Measurements from ENCODE around the gene SMG5.
"Not testable (repeated sequence)": the region's sequence is repeated elsewhere in the genome, so short reads cannot be mapped to it uniquely, and the experiment has no call there.

Gene SMG5

DNA sequence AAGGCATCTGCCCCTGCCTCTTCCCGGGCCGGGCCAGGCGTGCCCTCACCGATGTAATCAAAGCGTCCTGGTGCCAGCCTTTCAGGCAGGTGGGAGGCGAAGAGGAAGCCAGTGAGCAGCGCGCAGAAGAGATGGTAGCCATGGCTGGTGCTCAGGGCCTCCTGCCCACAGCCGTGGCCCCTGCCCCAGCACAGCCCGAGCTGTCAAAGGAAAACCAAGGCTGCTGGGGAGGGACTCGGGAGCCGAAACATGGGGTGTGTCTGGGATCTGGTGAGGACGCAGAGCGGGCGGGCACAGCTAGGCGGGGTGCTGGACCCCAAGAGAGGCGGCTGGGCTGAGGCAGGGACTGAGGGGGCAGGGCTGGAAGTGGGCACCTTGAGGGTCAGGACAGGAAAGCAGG is 37.9 kb downstream of the SMG5 start:
- no peak for DNase-seq (ENCODE audit: low read depth in 3 of 3)

DNA sequence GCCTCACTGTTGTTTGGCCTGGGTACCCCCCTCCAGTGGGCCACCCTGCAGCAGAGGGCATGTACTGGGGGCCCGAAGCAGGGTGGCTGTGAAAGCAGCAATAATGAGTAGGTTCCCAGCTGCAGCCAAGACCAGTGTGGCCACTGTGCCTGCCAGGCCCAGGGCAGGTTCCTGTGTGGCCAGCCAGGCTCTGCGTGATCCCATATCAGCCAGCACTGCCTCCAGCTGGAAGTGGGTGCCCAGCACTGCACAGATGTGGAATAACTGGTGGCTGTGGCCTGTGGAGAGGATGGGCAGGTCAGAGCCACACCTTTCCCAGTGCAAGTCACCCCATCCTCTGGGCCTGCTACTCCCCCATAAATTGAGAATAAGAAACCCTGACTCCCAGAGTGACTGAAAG is 38.5 kb downstream of the SMG5 start:
- DNase-seq (ENCODE audit: low read depth in 3 of 3) = no peak

DNA sequence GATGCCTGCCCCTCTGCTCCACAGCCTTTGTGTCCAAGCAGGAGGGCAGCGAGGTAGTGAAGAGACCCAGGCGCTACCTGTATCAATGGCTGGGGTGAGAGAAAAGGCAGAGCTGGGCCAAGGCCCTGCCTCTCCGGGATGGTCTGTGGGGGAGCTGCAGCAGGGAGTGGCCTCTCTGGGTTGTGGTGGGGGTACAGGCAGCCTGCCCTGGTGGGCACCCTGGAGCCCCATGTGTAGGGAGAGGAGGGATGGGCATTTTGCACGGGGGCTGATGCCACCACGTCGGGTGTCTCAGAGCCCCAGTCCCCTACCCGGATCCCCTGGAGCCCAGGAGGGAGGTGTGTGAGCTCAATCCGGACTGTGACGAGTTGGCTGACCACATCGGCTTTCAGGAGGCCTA is 39.9 kb downstream of the SMG5 start:
- no peak for DNase-seq (ENCODE audit: low read depth in 3 of 3)

DNA sequence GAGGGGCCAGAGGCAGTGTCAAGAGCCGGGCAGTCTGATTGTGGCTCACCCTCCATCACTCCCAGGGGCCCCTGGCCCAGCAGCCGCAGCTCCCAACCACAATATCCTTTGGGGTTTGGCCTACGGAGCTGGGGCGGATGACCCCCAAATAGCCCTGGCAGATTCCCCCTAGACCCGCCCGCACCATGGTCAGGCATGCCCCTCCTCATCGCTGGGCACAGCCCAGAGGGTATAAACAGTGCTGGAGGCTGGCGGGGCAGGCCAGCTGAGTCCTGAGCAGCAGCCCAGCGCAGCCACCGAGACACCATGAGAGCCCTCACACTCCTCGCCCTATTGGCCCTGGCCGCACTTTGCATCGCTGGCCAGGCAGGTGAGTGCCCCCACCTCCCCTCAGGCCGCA is 40.7 kb downstream of the SMG5 start, which contains the start of gene BGLAP:
Gene BGLAP, plus strand, starts transcription at position 259 of the 400 bp plus-strand sequence. Its CDS starts 48 bp downstream, at position 307.
- no peak for DNase-seq (ENCODE audit: low read depth in 3 of 3)

DNA sequence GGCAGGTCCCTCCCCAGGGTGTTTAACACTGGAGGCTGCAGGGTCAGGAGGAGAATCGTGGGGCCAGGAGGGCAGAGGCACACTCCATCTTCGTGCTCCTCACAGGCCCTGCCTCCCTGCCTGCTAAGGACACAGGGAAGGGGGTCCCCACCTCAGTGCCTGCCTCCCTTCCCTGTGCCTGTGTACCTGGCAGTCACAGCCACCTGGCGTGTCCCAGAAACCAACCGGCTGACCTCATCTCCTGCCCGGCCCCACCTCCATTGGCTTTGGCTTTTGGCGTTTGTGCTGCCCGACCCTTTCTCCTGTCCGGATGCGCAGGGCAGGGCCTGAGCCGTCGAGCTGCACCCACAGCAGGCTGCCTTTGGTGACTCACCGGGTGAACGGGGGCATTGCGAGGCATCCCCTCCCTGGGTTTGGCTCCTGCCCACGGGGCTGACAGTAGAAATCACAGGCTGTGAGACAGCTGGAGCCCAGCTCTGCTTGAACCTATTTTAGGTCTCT is 41.3 kb downstream of the SMG5 start:
- DNase-seq (ENCODE audit: low read depth in 3 of 3) = no peak

DNA sequence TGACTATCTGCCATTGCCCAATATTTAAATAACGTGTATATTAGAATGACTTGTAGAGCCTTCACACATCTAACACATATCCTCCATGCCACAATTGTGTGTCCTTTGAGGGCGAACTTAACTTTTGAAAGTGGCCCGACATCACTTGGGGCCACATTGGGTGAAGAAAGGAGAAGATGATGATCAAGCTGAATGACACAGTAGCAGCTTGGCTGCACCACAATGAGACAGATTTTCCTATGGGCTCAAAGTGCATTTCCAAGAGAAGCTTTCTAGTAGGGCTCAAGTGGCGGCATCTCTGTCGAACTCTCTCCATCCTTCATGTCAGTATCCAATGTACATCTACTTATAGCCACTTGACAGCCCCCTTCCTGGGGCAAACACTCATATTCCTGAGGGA is 44.4 kb downstream of the SMG5 start:
- DNase-seq (ENCODE audit: low read depth in 3 of 3) = no peak

DNA sequence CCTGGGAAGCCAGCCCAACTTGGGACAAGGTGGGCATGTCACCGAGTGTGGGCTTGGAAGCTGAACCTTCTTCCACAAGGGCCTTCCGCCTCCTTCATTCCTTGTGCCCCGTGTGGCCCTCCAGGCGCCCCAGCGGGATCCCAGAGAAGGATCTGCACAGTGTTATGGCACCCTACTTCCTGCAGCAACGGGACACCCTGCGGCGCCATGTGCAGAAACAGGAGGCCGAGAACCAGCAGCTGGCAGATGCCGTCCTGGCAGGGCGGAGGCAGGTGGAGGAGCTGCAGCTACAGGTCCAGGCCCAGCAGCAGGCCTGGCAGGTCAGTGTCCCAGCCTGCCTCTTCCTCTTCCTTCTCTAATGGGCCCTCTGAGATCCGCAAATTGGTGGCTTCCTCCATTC is 46.5 kb downstream of the SMG5 start:
- no peak for DNase-seq (ENCODE audit: low read depth in 3 of 3)

DNA sequence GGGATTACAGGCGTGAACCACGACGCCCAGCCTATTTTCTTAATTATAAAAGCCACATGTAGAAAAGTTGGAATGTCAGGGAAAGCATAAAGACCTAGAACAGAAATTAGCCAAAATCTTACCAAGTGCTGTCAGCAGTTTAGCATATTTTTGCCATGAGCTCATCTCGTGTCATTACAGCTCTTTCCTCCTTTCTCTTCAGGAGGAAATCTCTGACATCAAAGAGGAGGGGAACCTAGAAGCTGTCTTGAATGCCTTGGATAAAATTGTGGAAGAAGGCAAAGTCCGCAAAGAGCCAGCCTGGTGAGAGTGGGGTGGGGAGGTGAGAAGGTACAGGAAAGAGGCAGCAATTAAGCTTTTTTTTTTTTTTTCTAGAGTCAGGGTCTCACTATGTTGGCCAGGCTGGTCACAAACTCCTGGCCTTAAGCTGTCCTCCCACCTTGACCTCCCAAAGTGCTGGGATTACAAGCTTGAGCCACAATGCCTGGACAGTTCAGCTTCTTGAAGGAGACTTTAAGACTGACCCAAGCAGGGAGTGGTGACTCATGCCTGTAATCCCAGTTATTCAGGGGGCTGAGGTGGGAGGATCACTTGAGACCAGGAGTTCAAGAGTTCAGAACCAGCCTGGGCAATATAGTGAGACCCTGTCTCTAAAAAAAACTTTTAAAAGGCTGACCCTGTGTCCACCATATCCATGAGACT is 49.0 kb downstream of the SMG5 start:
- DNase-seq (ENCODE audit: low read depth in 3 of 3) = no peak

DNA sequence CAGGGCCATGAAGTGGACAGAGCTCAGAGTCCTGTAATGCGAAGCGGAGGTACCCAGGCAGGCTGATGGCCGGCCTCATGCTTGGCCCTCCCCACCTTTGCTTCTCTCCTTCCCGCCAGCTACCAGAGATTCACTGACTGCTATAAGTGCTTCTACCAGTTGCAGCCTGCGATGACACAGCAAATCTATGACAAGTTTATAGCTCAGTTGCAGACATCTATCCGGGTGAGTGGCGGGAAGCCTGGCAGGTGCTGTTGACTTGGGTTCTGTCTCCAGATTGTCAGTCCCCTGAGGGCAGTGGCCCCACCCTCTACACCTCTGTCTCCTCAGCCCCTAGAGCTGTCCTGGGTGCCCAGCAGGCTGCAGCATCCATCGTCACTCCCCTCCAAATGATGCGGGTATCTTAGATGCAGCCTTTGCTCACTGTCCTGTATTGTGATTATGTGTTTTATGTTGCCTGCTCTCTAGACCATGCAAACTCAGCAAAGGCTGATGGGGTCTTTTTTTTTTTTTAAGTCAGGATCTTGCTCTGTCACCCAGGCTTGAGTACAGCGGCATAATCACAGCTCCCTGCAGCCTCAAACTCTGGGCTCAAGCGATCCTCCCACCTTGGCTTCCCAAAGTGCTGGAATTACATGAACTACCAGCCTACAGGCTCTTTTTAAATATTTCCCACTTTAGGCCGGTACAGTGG is 50.3 kb downstream of the SMG5 start:
- no peak for DNase-seq (ENCODE audit: low read depth in 3 of 3)

DNA sequence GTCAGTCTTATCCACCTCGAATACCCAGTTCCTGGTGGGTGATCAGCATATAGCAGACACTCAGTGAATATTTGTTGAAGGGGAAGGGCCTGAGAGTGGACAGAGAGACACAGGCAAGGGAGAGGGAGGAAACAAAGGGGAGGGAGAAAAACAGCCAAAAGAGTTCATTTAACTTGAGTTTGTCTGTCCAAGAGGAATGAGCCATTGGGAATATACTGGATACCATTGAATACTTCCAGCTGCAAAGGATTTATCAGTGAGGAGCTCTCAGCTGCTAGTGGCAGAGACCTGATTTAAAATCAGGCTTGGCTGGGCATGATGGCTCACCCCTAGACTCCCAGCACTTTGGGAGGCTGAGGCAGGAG is 52.2 kb downstream of the SMG5 start:
- no peak for DNase-seq (ENCODE audit: low read depth in 3 of 3)

DNA sequence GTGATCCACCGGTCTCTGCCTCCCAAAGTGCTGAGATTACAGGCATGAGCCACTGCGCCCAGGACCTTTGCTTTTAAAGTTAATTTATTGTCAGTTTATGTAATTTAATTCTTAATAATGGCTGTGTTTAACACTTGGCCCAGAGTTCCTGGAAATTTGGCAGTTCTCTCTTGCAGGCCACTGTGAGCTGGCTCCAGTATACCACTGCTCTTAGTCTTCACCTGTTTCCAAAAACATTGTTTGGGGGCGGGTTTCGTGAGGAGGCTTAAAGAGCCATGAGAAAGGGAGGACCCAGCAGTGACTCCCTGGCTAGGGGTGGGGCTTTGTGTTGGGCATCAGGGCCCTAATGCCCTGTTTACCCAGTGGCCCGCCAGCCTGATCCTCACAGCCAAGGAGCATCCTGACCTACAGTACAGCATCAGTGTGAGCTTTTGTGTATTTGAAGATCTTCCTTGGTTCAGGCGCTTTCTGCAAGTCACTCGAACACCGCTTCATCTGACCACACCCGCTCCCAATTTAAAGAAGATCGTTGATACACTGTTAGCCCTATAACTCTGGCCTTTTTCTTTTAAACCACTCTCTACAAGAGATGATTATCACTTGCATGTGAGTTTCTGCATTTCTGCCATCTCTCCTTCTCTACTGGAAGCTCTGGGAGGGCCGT is 52.7 kb downstream of the SMG5 start:
- no peak for DNase-seq (ENCODE audit: low read depth in 3 of 3)

DNA sequence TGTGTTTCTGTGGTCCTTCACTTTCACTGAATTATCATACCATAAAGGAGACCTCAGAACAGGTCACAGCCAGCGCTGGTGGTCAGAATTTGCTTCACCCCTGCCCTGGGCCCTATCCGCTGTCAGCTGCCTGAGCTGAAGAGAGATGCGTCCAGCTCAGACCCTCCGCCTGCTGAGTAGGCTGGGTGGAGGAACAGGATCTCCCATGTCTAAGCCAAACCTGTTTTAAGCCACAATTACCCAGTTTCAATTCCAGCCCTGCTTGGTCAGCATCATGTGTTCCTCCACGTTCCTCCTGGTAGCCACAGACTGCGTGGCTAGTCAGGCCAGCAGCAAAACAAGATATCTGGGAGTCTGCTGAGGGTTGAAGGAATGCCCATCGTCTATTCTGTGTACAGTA is 54.1 kb downstream of the SMG5 start:
- no peak for DNase-seq (ENCODE audit: low read depth in 3 of 3)

DNA sequence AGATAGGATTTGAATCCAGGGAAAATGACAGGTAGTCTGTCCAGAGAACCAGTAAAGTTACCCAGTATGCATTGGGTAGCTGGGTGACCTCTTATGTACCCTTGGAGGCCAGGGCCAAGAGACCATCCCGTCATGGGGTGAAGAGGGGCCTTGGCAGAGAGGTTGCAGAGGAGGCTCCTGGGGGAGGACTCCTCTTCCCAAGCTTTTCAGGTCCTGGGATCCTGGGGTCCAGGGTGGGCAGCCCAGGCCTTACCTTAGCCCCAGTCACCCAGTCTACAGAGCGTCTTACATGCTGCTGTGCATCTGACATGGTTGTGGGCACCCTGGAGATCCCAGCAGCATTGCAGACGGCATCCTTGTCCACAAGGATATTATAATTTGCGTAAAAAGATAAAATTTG is 55.8 kb downstream of the SMG5 start:
- no peak for DNase-seq (ENCODE audit: low read depth in 3 of 3)

DNA sequence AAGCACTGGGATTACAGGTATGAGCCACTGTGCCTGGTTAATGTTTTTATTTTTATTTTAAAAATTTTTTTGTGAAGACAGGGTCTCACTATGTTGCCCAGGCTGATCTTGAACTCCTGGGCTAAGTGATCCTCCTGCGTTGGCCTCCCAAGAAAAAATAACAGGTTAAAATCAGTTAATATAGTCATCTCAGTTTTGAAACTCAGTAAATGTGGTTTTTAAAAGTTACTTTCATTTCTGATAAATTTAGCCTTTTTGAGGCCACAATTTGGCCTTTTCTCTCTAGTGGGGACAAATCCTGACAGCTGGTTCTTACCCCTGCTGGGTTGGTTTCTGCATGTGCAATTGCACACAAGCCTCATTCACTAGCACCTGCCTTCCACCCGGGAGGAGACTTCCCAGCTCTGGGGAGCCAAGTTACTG is 56.5 kb downstream of the SMG5 start:
- no peak for DNase-seq (ENCODE audit: low read depth in 3 of 3)

DNA sequence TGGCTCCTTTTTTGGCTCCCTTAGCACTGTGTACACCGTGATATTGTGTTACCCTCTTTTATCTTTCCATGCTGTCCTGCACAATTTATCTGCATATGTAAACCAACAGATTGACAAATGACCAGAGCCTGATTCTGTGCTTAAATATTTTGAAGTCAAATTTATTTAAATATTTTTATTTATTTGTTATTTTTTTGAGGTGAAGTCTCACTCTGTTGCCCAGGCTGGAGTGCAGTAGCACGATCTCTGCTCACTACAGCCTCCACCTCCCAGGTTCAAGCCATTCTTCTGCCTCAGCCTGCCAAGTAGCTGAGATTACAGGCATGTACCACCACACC is 57.0 kb downstream of the SMG5 start:
- DNase-seq (ENCODE audit: low read depth in 3 of 3) = no peak

DNA sequence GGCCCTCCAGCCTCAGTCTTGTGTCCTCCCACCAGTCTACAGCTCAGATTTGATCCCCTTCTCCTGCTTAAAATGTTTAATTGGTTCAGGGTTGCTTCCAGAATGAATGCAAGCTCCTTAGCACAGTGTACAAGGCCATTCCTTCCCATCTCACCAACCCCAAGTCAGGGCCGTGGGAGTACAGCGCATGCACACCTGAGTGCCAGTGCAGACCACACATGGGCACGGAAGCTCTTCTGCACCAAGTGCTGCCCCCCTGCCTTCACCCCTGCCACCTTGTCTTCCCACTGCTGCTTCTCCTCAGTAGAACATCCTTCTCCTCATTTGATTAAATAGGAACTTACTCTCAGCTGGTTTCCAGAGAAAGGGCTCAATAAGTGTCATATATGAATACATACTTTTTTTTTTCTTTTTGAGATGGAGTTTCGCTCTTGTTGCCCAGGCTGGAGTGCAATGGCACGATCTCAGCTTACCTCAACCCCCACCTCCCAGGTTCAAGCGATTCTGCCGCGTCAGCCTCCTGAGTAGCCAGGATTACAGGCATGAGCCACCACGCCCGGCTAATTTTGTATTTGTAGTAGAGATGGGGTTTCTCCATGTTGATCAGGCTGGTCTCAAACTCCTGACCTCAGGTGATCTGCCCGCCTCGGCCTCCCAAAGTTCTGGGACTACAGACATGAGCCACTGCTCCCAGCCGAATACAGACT is 60.5 kb downstream of the SMG5 start:
- no peak for DNase-seq (ENCODE audit: low read depth in 3 of 3)

DNA sequence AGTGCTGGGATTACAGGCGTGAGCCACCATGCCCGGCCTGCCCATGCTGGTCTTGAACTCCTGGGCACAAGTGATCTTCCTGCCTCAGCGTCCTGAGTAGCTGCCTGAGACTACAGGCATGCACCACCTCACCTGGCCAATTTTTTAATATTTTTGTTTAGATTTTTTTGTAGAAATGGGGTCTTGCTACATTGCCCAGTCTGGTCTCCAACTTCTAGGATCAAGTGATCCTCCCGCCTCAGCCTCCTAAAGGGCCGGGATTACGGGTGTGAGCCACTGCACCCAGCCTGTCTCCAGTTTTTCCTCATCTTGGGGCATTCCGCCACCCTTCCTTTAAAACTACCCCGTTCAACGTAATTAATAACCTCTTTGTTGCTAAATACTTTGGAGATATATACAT is 62.4 kb downstream of the SMG5 start:
- no peak for DNase-seq (ENCODE audit: low read depth in 3 of 3)

DNA sequence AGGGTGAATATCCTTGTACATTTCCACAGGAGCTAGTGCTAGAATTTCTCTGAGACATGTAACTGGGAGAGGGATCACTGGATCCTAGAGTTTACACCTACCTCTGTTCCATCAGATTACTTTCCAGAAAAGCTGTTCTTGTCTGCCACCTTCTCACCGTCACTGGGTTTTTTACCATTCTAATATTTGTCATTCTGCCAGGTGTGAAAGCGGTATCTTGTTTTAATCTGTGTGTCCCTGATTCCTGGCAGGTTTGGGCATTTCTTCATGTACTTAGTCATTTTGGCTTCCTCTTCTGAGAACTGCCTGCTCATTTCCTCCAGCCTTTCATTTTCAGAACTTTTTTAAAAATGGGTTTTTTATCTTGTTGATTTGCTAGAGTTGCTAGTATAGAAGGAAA is 64.8 kb downstream of the SMG5 start:
- no peak for DNase-seq (ENCODE audit: low read depth in 3 of 3)

DNA sequence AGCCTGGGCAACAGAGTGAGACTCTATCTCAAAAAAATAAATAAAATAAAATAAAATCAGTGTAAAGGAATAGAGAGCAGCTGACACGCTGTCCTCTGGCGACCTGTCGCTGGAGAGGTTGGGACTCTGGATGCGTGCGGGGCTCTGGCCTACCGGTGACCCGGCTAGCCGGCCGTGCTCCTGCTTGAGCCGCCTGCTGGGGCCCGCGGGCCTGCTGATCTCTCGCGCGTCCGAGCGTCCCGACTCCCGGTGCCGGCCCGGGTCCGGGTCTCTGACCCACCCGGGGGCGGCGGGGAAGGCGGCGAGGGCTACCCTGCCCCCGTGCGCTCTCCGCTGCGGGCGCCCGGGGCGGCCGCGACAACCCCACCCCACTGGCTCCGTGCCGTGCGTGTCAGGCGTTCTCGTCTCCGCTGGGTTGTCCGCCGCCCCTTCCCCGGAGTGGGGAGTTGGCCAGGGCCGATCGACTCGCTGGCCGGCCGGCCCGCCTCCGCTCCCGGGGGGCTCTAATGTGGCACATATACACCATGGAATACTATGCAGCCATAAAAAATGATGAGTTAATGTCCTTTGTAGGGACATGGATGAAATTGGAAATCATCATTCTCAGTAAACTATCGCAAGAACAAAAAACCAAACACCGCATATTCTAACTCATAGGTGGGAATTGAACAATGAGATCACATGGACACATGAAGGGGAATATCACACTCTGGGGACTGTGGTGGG is 66.1 kb downstream of the SMG5 start:
- not testable (repeated sequence) for DNase-seq (ENCODE audit: low read depth in 3 of 3)

DNA sequence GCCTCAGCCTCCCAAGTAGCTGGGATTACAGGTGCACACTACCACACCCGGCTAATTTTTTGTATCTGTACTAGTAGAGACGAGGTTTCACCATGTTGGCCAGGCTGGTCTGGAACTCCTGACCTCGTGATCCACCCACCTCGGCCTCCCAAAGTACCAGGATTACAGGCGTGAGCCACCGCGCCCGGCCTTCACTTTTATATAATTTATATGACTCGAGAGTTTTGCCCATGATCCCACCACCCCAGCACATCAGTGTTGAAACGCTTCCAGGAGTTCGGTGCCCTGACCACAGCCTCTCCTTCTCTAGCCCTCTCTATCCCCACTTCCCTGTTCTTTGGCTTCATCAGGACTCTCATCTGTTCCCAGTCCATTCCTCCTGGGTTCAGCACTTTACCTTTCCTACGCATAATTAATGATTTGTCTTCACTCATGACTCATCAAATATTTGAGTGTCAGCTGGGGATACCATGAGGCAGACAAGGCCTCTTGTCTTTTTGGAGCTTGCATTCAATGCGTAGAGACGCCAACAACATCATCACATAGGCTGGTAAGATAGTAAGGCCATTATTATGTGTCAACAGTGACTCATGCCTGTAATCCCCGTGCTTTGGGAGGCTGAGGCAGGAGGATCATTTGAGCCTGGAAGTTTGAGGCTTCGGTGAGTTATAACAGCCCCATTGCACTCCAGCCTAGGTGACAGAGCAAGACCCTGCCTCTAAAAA is 68.4 kb downstream of the SMG5 start:
- DNase-seq (ENCODE audit: low read depth in 3 of 3) = no peak

DNA sequence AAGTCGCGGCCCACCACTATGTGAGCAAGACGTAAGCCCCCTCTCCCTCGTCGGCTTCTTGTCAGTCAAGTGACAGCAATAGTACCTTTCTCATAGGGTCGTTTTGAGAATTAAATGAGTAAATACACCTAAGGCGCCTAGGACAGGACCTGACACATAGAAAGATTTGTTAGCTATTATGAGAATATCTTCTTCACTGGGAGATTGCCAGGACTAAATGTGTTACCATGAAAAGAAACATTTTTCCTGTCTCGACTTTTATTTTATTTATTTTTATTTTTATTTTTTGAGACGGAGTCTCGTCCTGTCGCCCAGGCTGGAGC is 69.0 kb downstream of the SMG5 start:
- DNase-seq (ENCODE audit: low read depth in 3 of 3) = no peak

Data from stimulated activated CD4-positive, alpha-beta T cell treated with anti-CD3 and anti-CD28 coated beads, TNF-alpha, amount 100 ng/mL, for 48 hours (primary cell).